ENCODE results near the gene IFT20.
A peak's percentile ranks its signal among the peaks of the same experiment; 100 is the strongest.

Gene IFT20

GRCh38 chr17:28318759-28319597 lies 16.3 kb downstream of the IFT20 start, which contains the start of gene TMEM97 (continued):
- TF ChIP-seq ZNF140 (tag by site-specific recombination; IDR thresholded peaks at IDR 0.05) = no peak
- peak; percentile 56 for TF ChIP-seq ZNF366 (tag by site-specific recombination; conservative IDR thresholded peaks at IDR 0.05)
- no peak for TF ChIP-seq ZFP3 (tag by site-specific recombination; IDR thresholded peaks at IDR 0.05; ENCODE audit: low read depth)
- no peak for TF ChIP-seq ZNF202 (tag by site-specific recombination; IDR thresholded peaks at IDR 0.05; ENCODE audit: borderline replicate concordance)
- no peak for TF ChIP-seq ZNF175 (tag by site-specific recombination; IDR thresholded peaks at IDR 0.05)
- TF ChIP-seq, protein P1, sequence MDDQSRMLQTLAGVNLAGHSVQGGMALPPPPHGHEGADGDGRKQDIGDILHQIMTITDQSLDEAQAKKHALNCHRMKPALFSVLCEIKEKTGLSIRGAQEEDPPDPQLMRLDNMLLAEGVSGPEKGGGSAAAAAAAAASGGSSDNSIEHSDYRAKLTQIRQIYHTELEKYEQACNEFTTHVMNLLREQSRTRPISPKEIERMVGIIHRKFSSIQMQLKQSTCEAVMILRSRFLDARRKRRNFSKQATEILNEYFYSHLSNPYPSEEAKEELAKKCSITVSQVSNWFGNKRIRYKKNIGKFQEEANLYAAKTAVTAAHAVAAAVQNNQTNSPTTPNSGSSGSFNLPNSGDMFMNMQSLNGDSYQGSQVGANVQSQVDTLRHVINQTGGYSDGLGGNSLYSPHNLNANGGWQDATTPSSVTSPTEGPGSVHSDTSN (CRISPR knock-in tag; IDR thresholded peaks at IDR 0.05) = no peak
- TF ChIP-seq IKZF3 (tag by site-specific recombination; IDR thresholded peaks at IDR 0.05) = no peak
- peak; percentile 89 for TF ChIP-seq ZFHX2 (tag by site-specific recombination; conservative IDR thresholded peaks at IDR 0.05)
- 0 out of 2 replicates have a peak, but pooled peaks have one; percentile 17 for TF ChIP-seq ZSCAN23 (tag by site-specific recombination; IDR thresholded peaks at IDR 0.05)
- TF ChIP-seq, protein P2, sequence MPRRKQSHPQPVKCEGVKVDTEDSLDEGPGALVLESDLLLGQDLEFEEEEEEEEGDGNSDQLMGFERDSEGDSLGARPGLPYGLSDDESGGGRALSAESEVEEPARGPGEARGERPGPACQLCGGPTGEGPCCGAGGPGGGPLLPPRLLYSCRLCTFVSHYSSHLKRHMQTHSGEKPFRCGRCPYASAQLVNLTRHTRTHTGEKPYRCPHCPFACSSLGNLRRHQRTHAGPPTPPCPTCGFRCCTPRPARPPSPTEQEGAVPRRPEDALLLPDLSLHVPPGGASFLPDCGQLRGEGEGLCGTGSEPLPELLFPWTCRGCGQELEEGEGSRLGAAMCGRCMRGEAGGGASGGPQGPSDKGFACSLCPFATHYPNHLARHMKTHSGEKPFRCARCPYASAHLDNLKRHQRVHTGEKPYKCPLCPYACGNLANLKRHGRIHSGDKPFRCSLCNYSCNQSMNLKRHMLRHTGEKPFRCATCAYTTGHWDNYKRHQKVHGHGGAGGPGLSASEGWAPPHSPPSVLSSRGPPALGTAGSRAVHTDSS (tag by site-specific recombination; IDR thresholded peaks at IDR 0.05) = no peak
- TF ChIP-seq ZNF610 (tag by site-specific recombination; IDR thresholded peaks at IDR 0.05; ENCODE audit: borderline replicate concordance) = 0 out of 2 replicates have a peak, but pooled peaks have one; percentile 66
- TF ChIP-seq WT1 (tag by site-specific recombination; IDR thresholded peaks at IDR 0.05) = peak; percentile 38; the same call in 1 of the 2 replicates
- TF ChIP-seq ZNF416 (tag by site-specific recombination; IDR thresholded peaks at IDR 0.05) = no peak; the same call in 1 of the 2 replicates
- TF ChIP-seq, protein P3, sequence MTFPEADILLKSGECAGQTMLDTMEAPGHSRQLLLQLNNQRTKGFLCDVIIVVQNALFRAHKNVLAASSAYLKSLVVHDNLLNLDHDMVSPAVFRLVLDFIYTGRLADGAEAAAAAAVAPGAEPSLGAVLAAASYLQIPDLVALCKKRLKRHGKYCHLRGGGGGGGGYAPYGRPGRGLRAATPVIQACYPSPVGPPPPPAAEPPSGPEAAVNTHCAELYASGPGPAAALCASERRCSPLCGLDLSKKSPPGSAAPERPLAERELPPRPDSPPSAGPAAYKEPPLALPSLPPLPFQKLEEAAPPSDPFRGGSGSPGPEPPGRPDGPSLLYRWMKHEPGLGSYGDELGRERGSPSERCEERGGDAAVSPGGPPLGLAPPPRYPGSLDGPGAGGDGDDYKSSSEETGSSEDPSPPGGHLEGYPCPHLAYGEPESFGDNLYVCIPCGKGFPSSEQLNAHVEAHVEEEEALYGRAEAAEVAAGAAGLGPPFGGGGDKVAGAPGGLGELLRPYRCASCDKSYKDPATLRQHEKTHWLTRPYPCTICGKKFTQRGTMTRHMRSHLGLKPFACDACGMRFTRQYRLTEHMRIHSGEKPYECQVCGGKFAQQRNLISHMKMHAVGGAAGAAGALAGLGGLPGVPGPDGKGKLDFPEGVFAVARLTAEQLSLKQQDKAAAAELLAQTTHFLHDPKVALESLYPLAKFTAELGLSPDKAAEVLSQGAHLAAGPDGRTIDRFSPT (tag by site-specific recombination; IDR thresholded peaks at IDR 0.05) = peak; percentile 45
- no peak for TF ChIP-seq ZNF221 (tag by site-specific recombination; IDR thresholded peaks at IDR 0.05; ENCODE audit: borderline replicate concordance)
- no peak for TF ChIP-seq ZNF133 (tag by site-specific recombination; IDR thresholded peaks at IDR 0.05)
- peak; percentile 97 for TF ChIP-seq ZBTB17 (tag by site-specific recombination; IDR thresholded peaks at IDR 0.05)
- no peak for TF ChIP-seq HOXC10 (CRISPR knock-in tag; IDR thresholded peaks at IDR 0.05)
- no peak for TF ChIP-seq ZNF184 (tag by site-specific recombination; IDR thresholded peaks at IDR 0.05)
- TF ChIP-seq, protein P4, sequence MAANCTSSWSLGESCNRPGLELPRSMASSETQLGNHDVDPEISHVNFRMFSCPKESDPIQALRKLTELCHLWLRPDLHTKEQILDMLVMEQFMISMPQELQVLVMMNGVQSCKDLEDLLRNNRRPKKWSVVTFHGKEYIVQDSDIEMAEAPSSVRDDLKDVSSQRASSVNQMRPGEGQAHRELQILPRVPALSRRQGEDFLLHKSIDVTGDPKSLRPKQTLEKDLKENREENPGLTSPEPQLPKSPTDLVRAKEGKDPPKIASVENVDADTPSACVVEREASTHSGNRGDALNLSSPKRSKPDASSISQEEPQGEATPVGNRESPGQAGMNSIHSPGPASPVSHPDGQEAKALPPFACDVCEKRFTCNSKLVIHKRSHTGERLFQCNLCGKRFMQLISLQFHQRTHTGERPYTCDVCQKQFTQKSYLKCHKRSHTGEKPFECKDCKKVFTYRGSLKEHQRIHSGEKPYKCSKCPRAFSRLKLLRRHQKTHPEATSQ (tag by site-specific recombination; IDR thresholded peaks at IDR 0.05) = peak; percentile 51; the same call in 1 of the 2 replicates
- peak; percentile 90 for TF ChIP-seq ZFP37 (tag by site-specific recombination; IDR thresholded peaks at IDR 0.05)
- TF ChIP-seq EGR2 (tag by site-specific recombination; IDR thresholded peaks at IDR 0.05; ENCODE audit: low read depth) = peak; percentile 90
- no peak for TF ChIP-seq BCL11A (tag by site-specific recombination; IDR thresholded peaks at IDR 0.05; ENCODE audit: low read depth)
- TF ChIP-seq, protein P5, sequence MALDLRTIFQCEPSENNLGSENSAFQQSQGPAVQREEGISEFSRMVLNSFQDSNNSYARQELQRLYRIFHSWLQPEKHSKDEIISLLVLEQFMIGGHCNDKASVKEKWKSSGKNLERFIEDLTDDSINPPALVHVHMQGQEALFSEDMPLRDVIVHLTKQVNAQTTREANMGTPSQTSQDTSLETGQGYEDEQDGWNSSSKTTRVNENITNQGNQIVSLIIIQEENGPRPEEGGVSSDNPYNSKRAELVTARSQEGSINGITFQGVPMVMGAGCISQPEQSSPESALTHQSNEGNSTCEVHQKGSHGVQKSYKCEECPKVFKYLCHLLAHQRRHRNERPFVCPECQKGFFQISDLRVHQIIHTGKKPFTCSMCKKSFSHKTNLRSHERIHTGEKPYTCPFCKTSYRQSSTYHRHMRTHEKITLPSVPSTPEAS (tag by site-specific recombination; IDR thresholded peaks at IDR 0.05) = no peak
- no peak for TF ChIP-seq FEZF1 (tag by site-specific recombination; IDR thresholded peaks at IDR 0.05)
- TF ChIP-seq, protein P6, sequence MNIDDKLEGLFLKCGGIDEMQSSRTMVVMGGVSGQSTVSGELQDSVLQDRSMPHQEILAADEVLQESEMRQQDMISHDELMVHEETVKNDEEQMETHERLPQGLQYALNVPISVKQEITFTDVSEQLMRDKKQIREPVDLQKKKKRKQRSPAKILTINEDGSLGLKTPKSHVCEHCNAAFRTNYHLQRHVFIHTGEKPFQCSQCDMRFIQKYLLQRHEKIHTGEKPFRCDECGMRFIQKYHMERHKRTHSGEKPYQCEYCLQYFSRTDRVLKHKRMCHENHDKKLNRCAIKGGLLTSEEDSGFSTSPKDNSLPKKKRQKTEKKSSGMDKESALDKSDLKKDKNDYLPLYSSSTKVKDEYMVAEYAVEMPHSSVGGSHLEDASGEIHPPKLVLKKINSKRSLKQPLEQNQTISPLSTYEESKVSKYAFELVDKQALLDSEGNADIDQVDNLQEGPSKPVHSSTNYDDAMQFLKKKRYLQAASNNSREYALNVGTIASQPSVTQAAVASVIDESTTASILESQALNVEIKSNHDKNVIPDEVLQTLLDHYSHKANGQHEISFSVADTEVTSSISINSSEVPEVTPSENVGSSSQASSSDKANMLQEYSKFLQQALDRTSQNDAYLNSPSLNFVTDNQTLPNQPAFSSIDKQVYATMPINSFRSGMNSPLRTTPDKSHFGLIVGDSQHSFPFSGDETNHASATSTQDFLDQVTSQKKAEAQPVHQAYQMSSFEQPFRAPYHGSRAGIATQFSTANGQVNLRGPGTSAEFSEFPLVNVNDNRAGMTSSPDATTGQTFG (tag by site-specific recombination; IDR thresholded peaks at IDR 0.05; ENCODE audit: borderline replicate concordance) = no peak
- peak; percentile 94 for TF ChIP-seq ZNF335 (tag by site-specific recombination; conservative IDR thresholded peaks at IDR 0.05)
- TF ChIP-seq BCL6B (tag by site-specific recombination; IDR thresholded peaks at IDR 0.05) = no peak

Measured in HEK293 (cell line).